Fibroblast of peridontal ligament (primary cell): ENCODE data around the gene SLC25A38.
A peak's percentile ranks its signal among the peaks of the same experiment; 100 is the strongest.

Experiments
- DNase-seq: peaks from one replicate; pipeline ENCODE4 v3.0.0-alpha.2; 2010; ENCODE audit errors: extremely low read depth

The SLC25A38 gene

GRCh38 chr3:39433642-39434041, 50.5 kb downstream of the SLC25A38 start:
- DNase-seq = peak; percentile 76

- peak; percentile 56 for DNase-seq
Observed at GRCh38 chr3:39434574-39434973, 51.4 kb downstream of the SLC25A38 start.

GRCh38 chr3:39435006-39435748, 52.0 kb downstream of the SLC25A38 start:
- no peak for DNase-seq

GRCh38 chr3:39438880-39439279, 55.7 kb downstream of the SLC25A38 start:
- no peak for DNase-seq

GRCh38 chr3:39440316-39440715, 57.1 kb downstream of the SLC25A38 start:
- DNase-seq = no peak

- no peak for DNase-seq
Observed at GRCh38 chr3:39443530-39443929, 60.4 kb downstream of the SLC25A38 start.

GRCh38 chr3:39445927-39446326, 62.8 kb downstream of the SLC25A38 start:
- no peak for DNase-seq

GRCh38 chr3:39446444-39446843, 63.3 kb downstream of the SLC25A38 start:
- no peak for DNase-seq
